Stimulated activated CD4-positive, alpha-beta T cell treated with anti-CD3 and anti-CD28 coated beads, TNF-alpha, amount 100 ng/mL, for 1 hour (primary cell): ENCODE data around the gene BEST3.

Experiments used
- DNase-seq, 3 donors: peaks; one replicate each; pipeline ENCODE4 v3.0.0-alpha.2; 2020; ENCODE audit warnings: low read depth in 3 of 3, low spot score in 1 of 3

Gene BEST3

GRCh38 chr12:69698769-69699540 is at the start of gene BEST3:
Gene BEST3 (minus strand): TSS chr12:69699303. CDS start chr12:69697798, 1,505 bp downstream.
- no peak for DNase-seq

GRCh38 chr12:69744109-69744508 is 45.0 kb upstream of the BEST3 start:
- DNase-seq, result no peak

GRCh38 chr12:69739287-69740191 is 40.4 kb upstream of the BEST3 start:
- peak; percentile 3 to 33 (median 24) for DNase-seq

- DNase-seq, result peak; percentile 82 to 94 (median 88)
These were observed 39.5 kb upstream of the BEST3 start, which contains the start of gene RAB3IP for GRCh38 chr12:69738351-69739286. Gene RAB3IP (plus strand): TSS chr12:69738860. CDS start chr12:69755409, 16,549 bp downstream.

- DNase-seq, result no peak
These were observed 34.5 kb upstream of the BEST3 start for GRCh38 chr12:69733638-69734037.

GRCh38 chr12:69732088-69732487 is 33.0 kb upstream of the BEST3 start:
- DNase-seq, result no peak

GRCh38 chr12:69726922-69727321 is 27.8 kb upstream of the BEST3 start:
- DNase-seq, result no peak

- DNase-seq, result no peak
These were observed 21.6 kb upstream of the BEST3 start for GRCh38 chr12:69720750-69721149.

- no peak for DNase-seq
These were observed 20.5 kb upstream of the BEST3 start for GRCh38 chr12:69719336-69720316.

GRCh38 chr12:69714542-69714941 is 15.4 kb upstream of the BEST3 start:
- DNase-seq, result no peak

GRCh38 chr12:69712826-69713225 is 13.7 kb upstream of the BEST3 start:
- DNase-seq, result no peak

GRCh38 chr12:69708649-69709048 is 9.5 kb upstream of the BEST3 start:
- DNase-seq, result no peak

GRCh38 chr12:69704357-69704756 is 5.3 kb upstream of the BEST3 start:
- DNase-seq, result no peak

GRCh38 chr12:69703146-69703642 is 4.1 kb upstream of the BEST3 start:
- no peak for DNase-seq

- DNase-seq, result no peak
These were observed 2.7 kb upstream of the BEST3 start for GRCh38 chr12:69701826-69702225.

GRCh38 chr12:69698054-69698453 is 1.0 kb downstream of the BEST3 start:
- no peak for DNase-seq

- DNase-seq, result no peak
These were observed 5.0 kb downstream of the BEST3 start for GRCh38 chr12:69694123-69694522.

- DNase-seq, result no peak
These were observed 9.5 kb downstream of the BEST3 start for GRCh38 chr12:69689638-69690037.
